Measurements from ENCODE around the gene FBXW7. TPM values are rescaled to one million over a fixed set of nuclear protein-coding genes. Genes with fewer than 3 reads are reported as not detected.

The FBXW7 gene
- total RNA-seq, 2 experiments from 2014 or later: 35.8 to 37.8 TPM

- DNase-seq: no peak
- no peak overlapping the region for H3K4me3 Mint-ChIP-seq
- CTCF ChIA-PET: no interaction called here
- H3K27ac Mint-ChIP-seq: no peak overlapping the region
- peaks cover 4% of the 10 kb centered on the region for H3K36me3 Mint-ChIP-seq
- intact Hi-C loops (cut with micrococcal nuclease): loop anchor here (10.0 kb wide), 1 partner anchor 606 kb away; no protein-coding TSS in a partner anchor
- H3K4me1 Mint-ChIP-seq (ENCODE audit: low read depth): peaks cover 44% of the 10 kb centered on the region
- POLR2A ChIA-PET: no interaction called here
- no peaks in the 10 kb centered on the region for H3K27me3 Mint-ChIP-seq
- H3K9me3 Mint-ChIP-seq: no peaks in the 10 kb centered on the region
Measured at GRCh38 chr4:152508818-152509217, 27.1 kb downstream of the FBXW7 start.

- intact Hi-C loops (cut with micrococcal nuclease): loop anchor here (10.0 kb wide), 1 partner anchor 606 kb away; no protein-coding TSS in a partner anchor
Measured at GRCh38 chr4:152508386-152508785, 27.5 kb downstream of the FBXW7 start.

GRCh38 chr4:152503653-152504290 lies 32.1 kb downstream of the FBXW7 start:
- H3K4me1 Mint-ChIP-seq (ENCODE audit: low read depth): peaks cover 16% of the 10 kb centered on the region

More at GRCh38 chr4:152508386-152508785, 27.5 kb downstream of the FBXW7 start:
- no peaks in the 10 kb centered on the region for H3K9me3 Mint-ChIP-seq
- H3K4me1 Mint-ChIP-seq (ENCODE audit: low read depth): peaks cover 40% of the 10 kb centered on the region
- no peak for DNase-seq
- H3K27me3 Mint-ChIP-seq: no peaks in the 10 kb centered on the region
- ChIA-PET POLR2A (no interaction called here), CTCF (no interaction called here)
- peaks cover 4% of the 10 kb centered on the region for H3K36me3 Mint-ChIP-seq
- H3K4me3 Mint-ChIP-seq: no peak overlapping the region
- H3K27ac Mint-ChIP-seq: no peak overlapping the region

GRCh38 chr4:152501846-152502536 lies 33.9 kb downstream of the FBXW7 start:
- H3K27me3 Mint-ChIP-seq: no peaks in the 10 kb centered on the region
- DNase-seq: no peak
- H3K27ac Mint-ChIP-seq: peak overlapping the region; percentile 49
- no peaks in the 10 kb centered on the region for H3K36me3 Mint-ChIP-seq
- intact Hi-C loops (cut with micrococcal nuclease): loop anchor here (1.0 to 10.0 kb wide), 7 partner anchors 17 to 613 kb away; partner anchors contain the start of gene FBXW7
- H3K9me3 Mint-ChIP-seq: no peaks in the 10 kb centered on the region
- H3K4me3 Mint-ChIP-seq: no peak overlapping the region
- ChIA-PET POLR2A (interaction anchor here (1.1 to 1.6 kb wide), 8 partner anchors 19 to 178 kb away, joined by 3 to 14 read pairs (median 3); partner anchors contain the start of genes FBXW7 and TMEM154), CTCF (interaction anchor here (0.8 to 8.7 kb wide), 50 partner anchors 10 to 582 kb away, joined by 3 to 251 read pairs (median 5); partner anchors contain the start of genes ARFIP1, FBXW7, TIGD4 and TMEM154)
- H3K4me1 Mint-ChIP-seq (ENCODE audit: low read depth): peaks cover 24% of the 10 kb centered on the region

More at GRCh38 chr4:152503653-152504290, 32.1 kb downstream of the FBXW7 start:
- H3K4me3 Mint-ChIP-seq: no peak overlapping the region
- POLR2A ChIA-PET: no interaction called here
- peaks cover 4% of the 10 kb centered on the region for H3K36me3 Mint-ChIP-seq
- H3K27ac Mint-ChIP-seq: no peak overlapping the region
- DNase-seq: no peak
- intact Hi-C loops (cut with micrococcal nuclease): loop anchor here (2.0 to 10.0 kb wide), 3 partner anchors 33 to 611 kb away; partner anchors contain the start of gene FBXW7
- H3K9me3 Mint-ChIP-seq: no peaks in the 10 kb centered on the region
- CTCF ChIA-PET: interaction anchor here (1.5 to 8.7 kb wide), 3 partner anchors 95 to 231 kb away, joined by 3 to 251 read pairs (median 48); no protein-coding TSS in a partner anchor
- H3K27me3 Mint-ChIP-seq: no peaks in the 10 kb centered on the region

GRCh38 chr4:152500800-152501434 lies 35.0 kb downstream of the FBXW7 start:
- no peaks in the 10 kb centered on the region for H3K27me3 Mint-ChIP-seq
- no peak overlapping the region for H3K27ac Mint-ChIP-seq
- ChIA-PET CTCF (interaction anchor here (0.6 to 8.7 kb wide), 60 partner anchors 9 to 501 kb away, joined by 3 to 251 read pairs (median 5); partner anchors contain the start of genes ARFIP1, FBXW7, TIGD4 and TMEM154), POLR2A (interaction anchor here (1.1 to 1.6 kb wide), 6 partner anchors 35 to 179 kb away, joined by 3 to 14 read pairs (median 4); partner anchors contain the start of genes FBXW7 and TMEM154)
- H3K4me3 Mint-ChIP-seq: no peak overlapping the region
- intact Hi-C loops (cut with micrococcal nuclease): loop anchor here (1.0 to 10.0 kb wide), 7 partner anchors 16 to 614 kb away; no protein-coding TSS in a partner anchor
- peaks cover 22% of the 10 kb centered on the region for H3K4me1 Mint-ChIP-seq (ENCODE audit: low read depth)
- no peaks in the 10 kb centered on the region for H3K9me3 Mint-ChIP-seq
- peak; percentile 22 for DNase-seq
- peaks cover under 1% of the 10 kb centered on the region for H3K36me3 Mint-ChIP-seq

GRCh38 chr4:152500275-152500674 lies 35.6 kb downstream of the FBXW7 start:
- H3K4me1 Mint-ChIP-seq (ENCODE audit: low read depth): peaks cover 27% of the 10 kb centered on the region
- ChIA-PET CTCF (interaction anchor here (1.0 to 8.7 kb wide), 29 partner anchors 9 to 431 kb away, joined by 3 to 251 read pairs (median 11); partner anchors contain the start of genes ARFIP1, FBXW7 and TIGD4), POLR2A (interaction anchor here (1.4 to 1.6 kb wide), 2 partner anchors 36 to 140 kb away, joined by 3 to 14 read pairs; partner anchors contain the start of gene FBXW7)
- no peak overlapping the region for H3K4me3 Mint-ChIP-seq
- DNase-seq: no peak
- no peak overlapping the region for H3K27ac Mint-ChIP-seq
- H3K27me3 Mint-ChIP-seq: no peaks in the 10 kb centered on the region
- peaks cover 1% of the 10 kb centered on the region for H3K36me3 Mint-ChIP-seq
- H3K9me3 Mint-ChIP-seq: no peaks in the 10 kb centered on the region
- intact Hi-C loops (cut with micrococcal nuclease): loop anchor here (1.0 to 10.0 kb wide), 4 partner anchors 43 to 615 kb away; no protein-coding TSS in a partner anchor

- peaks cover 1% of the 10 kb centered on the region for H3K36me3 Mint-ChIP-seq
- no peaks in the 10 kb centered on the region for H3K9me3 Mint-ChIP-seq
- H3K27ac Mint-ChIP-seq: no peak overlapping the region
- H3K4me3 Mint-ChIP-seq: no peak overlapping the region
- no peaks in the 10 kb centered on the region for H3K27me3 Mint-ChIP-seq
- intact Hi-C loops (cut with micrococcal nuclease): no loop called here
- ChIA-PET CTCF (interaction anchor here (0.8 to 8.7 kb wide), 11 partner anchors 13 to 237 kb away, joined by 3 to 251 read pairs (median 9); no protein-coding TSS in a partner anchor), POLR2A (no interaction called here)
- DNase-seq: no peak
- H3K4me1 Mint-ChIP-seq (ENCODE audit: low read depth): peaks cover 27% of the 10 kb centered on the region
Measured at GRCh38 chr4:152499344-152499743, 36.5 kb downstream of the FBXW7 start.

GRCh38 chr4:152494020-152494419 lies 41.9 kb downstream of the FBXW7 start:
- H3K4me3 Mint-ChIP-seq: no peak overlapping the region
- no peak overlapping the region for H3K27ac Mint-ChIP-seq
- intact Hi-C loops (cut with micrococcal nuclease): no loop called here
- ChIA-PET POLR2A (no interaction called here), CTCF (no interaction called here)
- H3K9me3 Mint-ChIP-seq: no peaks in the 10 kb centered on the region
- no peak for DNase-seq
- H3K36me3 Mint-ChIP-seq: peaks cover 6% of the 10 kb centered on the region
- peaks cover 47% of the 10 kb centered on the region for H3K4me1 Mint-ChIP-seq (ENCODE audit: low read depth)
- H3K27me3 Mint-ChIP-seq: no peaks in the 10 kb centered on the region

- intact Hi-C loops (cut with micrococcal nuclease): no loop called here
- H3K4me3 Mint-ChIP-seq: no peak overlapping the region
- peaks cover 54% of the 10 kb centered on the region for H3K4me1 Mint-ChIP-seq (ENCODE audit: low read depth)
Measured at GRCh38 chr4:152488246-152488645, 47.6 kb downstream of the FBXW7 start.

GRCh38 chr4:152486429-152487389 lies 49.2 kb downstream of the FBXW7 start:
- ChIA-PET CTCF (interaction anchor here (0.6 to 1.9 kb wide), 11 partner anchors 10 to 293 kb away, joined by 3 to 14 read pairs (median 4); partner anchors contain the start of genes ARFIP1 and TIGD4), POLR2A (interaction anchor here (1.1 kb wide), 1 partner anchor 50 kb away, joined by 3 read pairs; no protein-coding TSS in a partner anchor)
- peaks cover 10% of the 10 kb centered on the region for H3K36me3 Mint-ChIP-seq
- H3K9me3 Mint-ChIP-seq: peaks cover 7% of the 10 kb centered on the region
- peaks cover 44% of the 10 kb centered on the region for H3K4me1 Mint-ChIP-seq (ENCODE audit: low read depth)
- no peak overlapping the region for H3K27ac Mint-ChIP-seq
- no peaks in the 10 kb centered on the region for H3K27me3 Mint-ChIP-seq
- intact Hi-C loops (cut with micrococcal nuclease): no loop called here
- no peak overlapping the region for H3K4me3 Mint-ChIP-seq
- no peak for DNase-seq

More at GRCh38 chr4:152488246-152488645, 47.6 kb downstream of the FBXW7 start:
- Mint-ChIP-seq H3K9me3 (no peaks in the 10 kb centered on the region), H3K36me3 (peaks cover 4% of the 10 kb centered on the region), H3K27me3 (no peaks in the 10 kb centered on the region), H3K27ac (no peak overlapping the region)
- no peak for DNase-seq
- ChIA-PET CTCF (interaction anchor here (0.6 to 1.5 kb wide), 2 partner anchors 13 to 152 kb away, joined by 3 to 4 read pairs; no protein-coding TSS in a partner anchor), POLR2A (interaction anchor here (0.6 kb wide), 1 partner anchor 613 kb away, joined by 3 read pairs; no protein-coding TSS in a partner anchor)
